GM18858 (cell line): ENCODE results near the gene DBNDD1.

Experiments used
- ATAC-seq: cut with Tn5 transposase; IDR thresholded peaks from one replicate; pipeline ENCODE4 v1.9.1; 2021; ENCODE audit not compliant: unreplicated experiment

Gene DBNDD1

DNA sequence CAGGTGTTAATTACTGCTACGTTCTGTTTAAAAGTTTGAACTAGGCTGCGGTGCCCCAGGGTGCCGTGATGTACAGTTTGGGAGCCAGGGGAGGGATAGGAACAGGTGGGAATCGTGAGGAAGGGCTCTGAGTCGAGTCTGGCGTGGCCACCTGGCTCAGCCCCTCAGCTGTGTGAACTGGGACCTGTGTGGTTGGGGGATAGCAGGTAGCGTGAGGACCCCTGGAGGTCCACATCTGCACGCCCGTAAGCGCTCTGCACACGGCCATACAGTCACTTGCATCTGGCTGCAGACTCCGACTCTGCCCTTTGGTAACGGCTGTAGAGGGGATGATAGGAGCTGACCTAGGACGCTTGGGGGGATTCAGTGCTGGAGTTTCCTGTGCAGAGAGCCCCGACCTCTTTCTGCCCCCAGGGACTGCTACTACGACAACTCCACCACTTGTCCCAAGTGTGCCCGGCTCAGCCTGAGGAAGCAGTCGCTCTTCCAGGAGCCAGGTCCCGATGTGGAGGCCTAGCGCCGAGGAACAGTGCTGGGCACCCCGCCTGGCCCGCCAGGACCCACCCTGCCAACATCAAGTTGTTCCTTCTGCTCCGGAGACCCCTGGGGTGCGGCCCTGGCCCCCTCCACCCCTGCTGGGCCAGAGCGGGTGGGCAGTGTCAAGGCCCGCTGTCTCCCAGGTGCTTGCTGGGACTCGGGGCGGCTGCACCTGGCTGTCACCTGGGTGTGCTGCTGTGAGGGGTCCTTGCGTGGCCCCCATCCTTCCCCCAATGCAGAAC is 53.6 kb downstream of the DBNDD1 start:
- no peak for ATAC-seq

DNA sequence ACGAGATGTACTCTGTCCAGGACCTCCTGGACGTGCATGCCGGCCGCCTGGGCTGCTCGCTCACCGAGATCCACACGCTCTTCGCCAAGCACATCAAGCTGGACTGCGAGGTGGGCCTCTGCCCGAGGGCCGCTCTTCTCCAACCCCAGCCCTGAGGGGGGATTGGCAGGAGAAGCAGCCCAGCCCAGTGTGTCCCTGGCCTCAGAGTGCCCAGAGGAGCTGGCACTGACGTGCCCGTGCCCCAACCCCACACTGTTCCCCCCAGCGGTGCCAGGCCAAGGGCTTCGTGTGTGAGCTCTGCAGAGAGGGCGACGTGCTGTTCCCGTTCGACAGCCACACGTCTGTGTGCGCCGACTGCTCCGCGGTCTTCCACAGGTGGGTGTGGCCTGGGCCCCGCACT is 55.1 kb downstream of the DBNDD1 start:
- no peak for ATAC-seq

DNA sequence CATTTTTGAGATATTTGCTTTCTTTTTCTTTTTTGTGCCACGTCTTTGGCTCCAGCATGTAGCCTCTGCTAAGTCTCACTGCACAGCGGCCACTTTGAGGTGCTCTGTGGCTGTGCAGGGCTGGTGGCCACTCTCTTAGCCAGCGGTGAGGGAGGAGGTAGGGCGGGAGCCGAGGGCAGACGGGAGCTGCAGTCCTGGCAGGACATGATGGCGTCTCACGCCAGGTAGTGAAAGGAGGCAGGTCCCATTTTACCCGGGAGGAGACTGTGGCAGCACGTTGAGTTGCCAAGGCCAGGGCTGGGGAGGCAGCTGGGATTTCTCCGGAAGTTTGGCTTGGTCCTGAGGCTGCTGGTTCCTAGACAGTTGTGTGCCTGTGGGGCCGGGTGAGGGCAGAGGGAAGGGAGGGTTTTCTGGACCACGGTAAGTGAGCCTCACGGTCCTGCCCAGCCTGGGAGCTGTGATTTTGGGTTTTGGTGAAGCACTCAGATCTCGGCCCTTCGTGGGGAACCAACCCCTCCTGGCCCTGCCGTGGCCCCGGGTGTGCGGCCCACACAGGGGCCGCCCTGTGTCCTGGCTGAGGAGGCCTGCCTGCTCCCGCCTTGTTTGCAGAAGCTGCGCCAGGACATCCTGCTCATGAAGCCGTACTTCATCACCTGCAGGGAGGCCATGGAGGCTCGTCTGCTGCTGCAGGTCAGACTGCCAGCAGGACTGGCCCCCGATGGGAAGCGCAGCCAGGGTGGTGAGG is 56.3 kb downstream of the DBNDD1 start:
- ATAC-seq: no peak

DNA sequence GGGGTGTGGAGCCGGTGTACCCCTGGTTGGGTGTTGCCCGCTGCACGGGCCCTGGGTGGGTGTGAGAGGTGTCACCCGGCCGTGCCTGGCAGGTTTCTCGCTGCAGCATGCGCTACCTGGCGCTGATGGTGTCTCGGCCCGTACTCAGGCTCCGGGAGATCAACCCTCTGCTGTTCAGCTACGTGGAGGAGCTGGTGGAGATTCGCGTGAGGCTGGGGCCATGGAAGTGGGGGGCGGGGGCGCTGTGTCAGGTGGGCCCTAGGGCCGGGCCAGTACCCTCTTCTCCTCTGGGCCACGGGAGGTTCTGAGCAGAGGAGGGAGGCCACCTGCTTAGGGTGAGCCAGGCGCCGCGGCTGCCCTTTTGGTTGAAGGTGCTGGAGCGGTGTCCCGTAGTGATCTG is 57.3 kb downstream of the DBNDD1 start:
- no peak for ATAC-seq

DNA sequence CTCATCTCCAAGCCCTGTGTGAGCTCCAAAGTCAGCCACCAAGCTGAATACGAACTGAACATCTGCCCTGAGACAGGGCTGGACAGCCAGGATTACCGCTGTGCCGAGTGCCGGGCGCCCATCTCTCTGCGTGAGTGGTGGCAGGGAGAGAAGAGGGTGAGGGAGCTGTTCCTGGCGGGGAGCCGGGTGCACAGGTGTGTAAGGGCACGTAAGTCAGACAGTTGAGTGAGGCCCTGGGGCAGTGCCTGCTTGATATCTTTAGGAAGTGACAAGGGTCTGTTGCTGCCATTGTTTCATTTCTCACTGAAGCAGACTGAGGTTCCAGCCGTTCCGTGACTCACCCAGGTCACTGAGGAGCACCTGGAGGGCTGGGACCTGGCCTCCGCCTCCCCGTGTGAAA is 58.3 kb downstream of the DBNDD1 start:
- no peak for ATAC-seq

DNA sequence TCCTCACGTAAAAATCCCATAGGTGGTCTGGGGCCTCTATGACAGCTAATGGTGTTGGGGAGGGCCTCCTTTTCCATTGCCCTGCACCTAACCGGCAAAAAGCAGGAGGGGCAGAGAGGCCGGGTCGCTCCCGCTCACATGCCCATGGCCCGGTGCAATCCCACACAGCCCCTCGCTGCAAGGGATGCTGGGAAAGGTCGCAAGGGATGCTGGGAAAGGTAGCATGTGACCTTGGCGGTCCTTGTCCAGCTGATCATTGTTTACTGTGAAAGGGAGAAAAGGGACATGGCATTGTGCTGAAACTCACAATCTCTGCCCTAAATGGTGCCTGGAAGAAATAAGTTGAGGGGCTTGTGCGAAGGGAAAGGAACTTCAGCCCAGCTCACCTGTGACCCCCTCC is 60.7 kb downstream of the DBNDD1 start:
- ATAC-seq: no peak

DNA sequence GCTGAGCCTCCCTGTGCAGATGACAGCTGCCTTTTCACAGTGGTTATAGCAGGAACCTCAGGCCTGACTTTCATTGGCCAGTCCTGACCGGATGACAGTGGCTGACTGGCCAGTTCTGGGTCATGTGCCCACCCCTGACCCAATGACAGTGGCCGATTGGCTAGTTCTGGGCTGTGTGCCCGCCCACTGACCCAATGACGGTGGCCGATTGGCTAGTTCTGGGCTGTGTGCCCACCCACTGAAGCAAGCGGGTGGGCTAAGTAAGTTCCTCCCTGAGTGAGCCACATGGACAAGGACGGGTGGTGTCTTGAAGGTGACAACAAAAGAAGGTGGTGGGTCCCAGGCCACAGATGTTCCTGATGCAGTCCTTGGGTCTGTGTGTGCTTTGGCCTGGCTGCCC is 61.2 kb downstream of the DBNDD1 start:
- no peak for ATAC-seq

DNA sequence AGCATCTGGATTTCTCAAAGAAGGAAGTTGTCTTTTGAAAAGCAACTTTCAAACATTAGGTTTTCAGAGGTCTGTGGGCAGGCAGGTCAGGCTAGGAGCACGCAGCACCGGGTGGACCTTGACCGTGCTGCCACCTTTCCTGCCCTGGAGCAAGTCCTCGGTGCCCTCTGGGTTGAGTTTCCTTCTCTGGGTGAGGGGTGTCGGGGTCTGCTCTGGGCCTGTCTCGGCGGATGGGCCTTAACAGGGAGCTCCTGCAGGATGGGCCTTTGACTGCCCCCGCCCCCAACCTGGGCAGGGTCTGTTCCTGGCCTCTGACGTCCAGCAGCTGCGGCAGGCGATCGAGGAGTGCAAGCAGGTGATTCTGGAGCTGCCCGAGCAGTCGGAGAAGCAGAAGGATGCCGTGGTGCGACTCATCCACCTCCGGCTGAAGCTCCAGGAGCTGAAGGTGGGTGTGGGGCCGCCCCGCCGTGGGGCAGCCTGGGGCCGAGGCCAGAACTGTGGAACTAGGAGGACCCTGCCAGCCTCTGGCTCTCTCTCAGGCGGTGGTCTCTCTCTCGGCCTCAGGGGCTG is 62.0 kb downstream of the DBNDD1 start:
- no peak for ATAC-seq

DNA sequence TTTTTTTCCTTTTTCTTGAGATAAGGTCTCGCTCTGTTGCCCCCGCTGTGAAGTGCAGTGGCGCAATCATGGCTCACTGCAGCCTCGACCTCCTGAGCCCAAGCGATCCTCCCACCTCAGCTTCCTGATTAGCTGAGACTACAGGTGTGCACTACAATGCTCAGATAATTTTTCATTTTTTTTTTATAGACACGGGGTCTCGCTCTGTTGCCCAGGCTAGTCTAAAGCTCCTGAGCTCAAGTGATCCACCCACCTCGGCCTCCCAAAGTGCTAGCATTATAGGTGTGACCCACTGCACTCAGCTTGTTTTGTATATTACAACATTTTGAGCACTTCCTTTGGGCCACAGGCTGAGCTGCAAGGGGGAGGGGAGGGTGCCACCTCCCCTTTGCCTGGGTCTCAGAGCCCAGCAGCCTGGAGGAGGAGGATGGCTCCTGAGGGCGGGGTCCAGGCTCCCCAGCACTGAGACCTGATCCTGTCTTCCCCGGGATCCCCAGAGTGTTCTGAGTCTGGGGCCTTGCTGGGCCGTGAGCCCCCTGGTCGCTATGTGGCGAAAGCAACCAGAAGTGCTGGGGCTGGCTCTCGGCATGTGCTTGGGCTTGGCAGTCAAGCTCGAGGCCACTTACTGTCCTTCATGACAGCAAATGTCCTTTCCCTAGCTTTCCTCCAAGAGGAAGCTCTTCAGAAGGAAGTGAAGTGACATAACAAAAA is 62.6 kb downstream of the DBNDD1 start:
- no peak for ATAC-seq

DNA sequence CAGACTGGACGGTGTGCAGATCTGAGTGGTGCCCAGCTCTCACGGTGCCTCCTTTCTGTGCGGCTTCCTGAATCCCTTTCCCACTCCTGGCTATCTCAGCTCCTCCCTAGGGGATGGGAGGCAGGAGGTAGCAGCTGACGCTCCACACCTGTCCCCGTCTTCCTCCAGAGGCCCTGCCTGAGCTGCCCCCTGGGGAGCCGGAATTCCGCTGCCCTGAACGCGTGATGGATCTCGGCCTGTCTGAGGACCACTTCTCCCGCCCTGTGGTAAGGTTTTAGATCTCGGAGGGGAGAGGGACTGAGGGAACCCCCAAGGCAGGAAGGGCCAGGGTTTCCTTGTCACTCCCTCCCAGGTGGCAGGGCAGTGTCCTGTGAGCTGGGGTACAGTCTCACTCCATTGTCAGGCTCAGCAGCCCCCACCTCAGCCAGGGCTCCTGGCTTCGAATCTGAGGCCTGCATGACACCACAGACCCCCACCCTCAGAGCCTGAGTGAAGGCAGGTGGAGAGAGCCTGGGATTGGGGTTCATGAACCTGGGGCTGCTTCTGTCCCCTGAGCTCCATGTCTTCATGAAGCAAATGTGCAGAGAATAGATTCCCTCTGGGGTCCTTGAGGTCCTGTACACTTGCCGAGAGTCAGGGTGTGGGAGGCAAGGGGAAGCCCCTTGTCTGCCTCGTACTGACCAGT is 64.1 kb downstream of the DBNDD1 start:
- ATAC-seq: no peak
